ENCODE data around the gene ATP9B. TPM values are rescaled to one million over a fixed set of nuclear protein-coding genes. Genes with fewer than 3 reads are reported as not detected.

Gene ATP9B
- total and polyA plus RNA-seq, 7 donors: 6.5 to 66.5 (median 28.1) TPM

DNA sequence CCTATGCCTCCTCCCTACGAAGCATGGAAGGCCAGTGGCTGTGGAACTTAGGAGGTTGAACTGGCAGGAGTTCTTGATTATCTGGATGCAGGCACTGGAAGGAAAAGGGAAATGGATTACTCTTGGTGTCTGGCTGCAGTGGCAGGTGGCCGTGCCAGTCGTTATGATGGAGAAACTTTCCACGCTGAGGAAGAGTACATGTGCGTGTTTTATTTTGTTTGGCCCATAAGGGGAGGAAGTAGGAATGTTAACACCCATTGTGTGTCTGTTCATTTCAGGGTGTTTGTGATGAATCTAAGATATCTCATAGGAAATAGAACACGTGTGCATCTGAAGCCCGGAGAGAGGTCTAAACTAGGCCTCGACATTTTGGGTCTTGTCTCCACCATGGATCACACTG lies 203.7 kb downstream of the ATP9B start:
- 87 to 95% methylated on average over 8 of the region's 8 CpGs for WGBS, 2 donors
- H3K4me3 ChIP-seq: no peak overlapping the region
- DNase-seq: no peak
- H3K4me1 ChIP-seq: no peaks in the 10 kb centered on the region
- intact Hi-C loops (cut with DNase I): no loop called here
- H3K27me3 ChIP-seq: no peaks in the 10 kb centered on the region
- H3K27ac ChIP-seq: no peak overlapping the region
- no peak for TF ChIP-seq EP300 (IDR thresholded peaks at IDR 0.05)
- TF ChIP-seq POLR2A (IDR thresholded peaks at IDR 0.05): no peak
- TF ChIP-seq POLR2AphosphoS5 (IDR thresholded peaks at IDR 0.05): no peak
- TF ChIP-seq CTCF (IDR thresholded peaks at IDR 0.05): no peak
- no peaks in the 10 kb centered on the region for H3K9me3 ChIP-seq
- peaks cover 0 to 10% (median 0%) of the 10 kb centered on the region in 4 donors for H3K36me3 ChIP-seq

- DNase-seq: no peak
- no peaks in the 10 kb centered on the region for H3K27me3 ChIP-seq
- 95 to 96% methylated on average over 8 of the region's 8 CpGs for WGBS, 2 donors
- no peaks in the 10 kb centered on the region for H3K9me3 ChIP-seq
- H3K4me1 ChIP-seq: no peaks in the 10 kb centered on the region
- no peak overlapping the region for H3K27ac ChIP-seq
- intact Hi-C loops (cut with DNase I): no loop called here
- H3K4me3 ChIP-seq: no peak overlapping the region
- TF ChIP-seq POLR2A (IDR thresholded peaks at IDR 0.05) (no peak), CTCF (IDR thresholded peaks at IDR 0.05) (no peak), POLR2AphosphoS5 (IDR thresholded peaks at IDR 0.05) (no peak), EP300 (IDR thresholded peaks at IDR 0.05) (no peak)
- H3K36me3 ChIP-seq: peaks cover 0 to 24% (median 5%) of the 10 kb centered on the region in 4 donors
Measured at GRCh38 chr18:79274823-79275222, 205.6 kb downstream of the ATP9B start.

DNA sequence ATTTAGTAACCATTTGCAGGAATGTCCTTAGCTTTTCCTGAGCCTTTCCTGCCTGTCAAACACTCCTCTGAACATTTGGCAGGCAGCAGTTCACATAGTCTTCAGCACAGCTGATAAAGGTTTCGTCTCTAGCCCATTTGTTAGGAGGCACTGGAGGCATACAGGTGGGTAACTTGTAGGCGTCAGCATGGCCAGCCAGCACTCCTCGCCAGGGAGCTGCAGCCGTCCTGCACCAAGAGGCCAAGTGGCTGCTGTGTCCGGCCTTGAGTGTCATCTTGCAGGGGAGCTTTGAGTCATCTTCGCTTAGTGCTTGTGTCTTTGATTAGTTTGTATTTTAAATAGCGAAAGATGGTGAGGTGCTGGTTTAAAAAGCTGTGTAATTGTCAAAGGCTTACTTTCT lies 206.3 kb downstream of the ATP9B start:
- Histone ChIP-seq H3K9me3 (no peaks in the 10 kb centered on the region), H3K36me3 (peaks cover 0 to 24% (median 5%) of the 10 kb centered on the region in 4 donors), H3K4me3 (no peak overlapping the region), H3K27ac (no peak overlapping the region), H3K27me3 (no peaks in the 10 kb centered on the region), H3K4me1 (no peaks in the 10 kb centered on the region)
- TF ChIP-seq CTCF (IDR thresholded peaks at IDR 0.05): no peak
- no peak for DNase-seq
- 82 to 95% methylated on average over 7 of the region's 7 CpGs for WGBS, 2 donors
- intact Hi-C loops (cut with DNase I): no loop called here

GRCh38 chr18:79275992-79276391 lies 206.8 kb downstream of the ATP9B start:
- H3K36me3 ChIP-seq: peaks cover 0 to 26% (median 5%) of the 10 kb centered on the region in 4 donors
- H3K27me3 ChIP-seq: no peaks in the 10 kb centered on the region
- no peak overlapping the region for H3K4me3 ChIP-seq
- H3K4me1 ChIP-seq: no peaks in the 10 kb centered on the region
- H3K27ac ChIP-seq: no peak overlapping the region
- TF ChIP-seq EP300 (IDR thresholded peaks at IDR 0.05) (no peak), POLR2A (IDR thresholded peaks at IDR 0.05) (no peak), CTCF (IDR thresholded peaks at IDR 0.05) (no peak), POLR2AphosphoS5 (IDR thresholded peaks at IDR 0.05) (no peak)
- WGBS, 2 donors: 77 to 84% methylated on average over 4 of the region's 4 CpGs
- H3K9me3 ChIP-seq: no peaks in the 10 kb centered on the region
- DNase-seq: no peak
- intact Hi-C loops (cut with DNase I): no loop called here

DNA sequence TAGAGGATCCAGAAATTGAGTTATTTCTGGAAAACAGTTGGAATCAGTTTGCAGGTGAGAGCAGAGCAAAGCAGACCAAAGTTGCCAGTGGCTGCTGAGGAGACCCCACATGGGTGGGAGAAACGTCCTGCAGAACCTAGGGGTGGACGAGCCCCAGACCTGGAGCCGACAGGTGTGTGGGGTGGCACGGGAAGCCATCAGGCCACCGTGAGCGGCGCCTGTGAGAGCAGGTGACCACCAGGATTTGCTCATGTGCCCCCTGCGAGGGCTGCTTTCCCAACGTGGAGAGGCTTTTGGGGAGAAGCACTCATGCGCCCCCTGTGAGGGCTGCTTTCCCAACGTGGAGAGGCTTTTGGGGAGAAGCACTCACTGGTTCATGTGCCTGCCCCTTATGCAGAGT lies 209.7 kb downstream of the ATP9B start:
- 93 to 94% methylated on average over 11 of the region's 11 CpGs for WGBS, 2 donors
- no peaks in the 10 kb centered on the region for H3K4me1 ChIP-seq
- no peak overlapping the region for H3K4me3 ChIP-seq
- TF ChIP-seq CTCF (IDR thresholded peaks at IDR 0.05) (no peak), POLR2A (IDR thresholded peaks at IDR 0.05) (no peak), EP300 (IDR thresholded peaks at IDR 0.05) (no peak), POLR2AphosphoS5 (IDR thresholded peaks at IDR 0.05) (no peak)
- H3K27me3 ChIP-seq: no peaks in the 10 kb centered on the region
- H3K9me3 ChIP-seq: no peaks in the 10 kb centered on the region
- peaks cover 0 to 35% (median 5%) of the 10 kb centered on the region in 4 donors for H3K36me3 ChIP-seq
- DNase-seq: no peak
- intact Hi-C loops (cut with DNase I): no loop called here
- no peak overlapping the region for H3K27ac ChIP-seq

Data from sigmoid colon (tissue), 7 donors.